Pancreas (tissue), 10 donors: ENCODE results near the gene NBPF9. TPM values are rescaled to one million over a fixed set of nuclear protein-coding genes. Genes with fewer than 3 reads are reported as not detected.
"Not testable (repeated sequence)": the region's sequence is repeated elsewhere in the genome, so short reads cannot be mapped to it uniquely, and the experiment has no call there.

Experiments
- ATAC-seq, 4 donors: fragments of 200-7000 bp; cut with Tn5 transposase; one replicate each; pipeline versions ENCODE4 v1.8.0 to v1.9.1; 2020; ENCODE audit warnings: mild to moderate bottlenecking in 4 of 4, moderate library complexity in 4 of 4
- DNase-seq, 6 donors: peaks; one replicate each; pipeline ENCODE4 v3.0.0-alpha.2; 2020
- FAIRE-seq: peaks from 2 replicates; lab custom pipeline; 2012; peaks lifted over from hg19 to GRCh38; lab: Jason Lieb, UNC
- H3K27ac ChIP-seq, 4 donors: fragments of 200-600 bp; sonication (generic); 1 replicate in 3 of 4; 2 replicates in 1 of 4; pipeline versions ENCODE4 v1.5.0 to v1.8.0; 2020
- H3K27me3 ChIP-seq, 4 donors: fragments of 200-600 bp; one replicate each; pipeline ENCODE4 v1.8.0; 2021
- H3K36me3 ChIP-seq, 3 donors: fragments of 200-600 bp; sonication (generic) in 1 of 3; one replicate each; pipeline versions ENCODE4 v1.5.0 to v1.8.0; 2020 to 2021
- H3K4me1 ChIP-seq, 3 donors: fragments of 200-600 bp; one replicate each; pipeline ENCODE4 v1.8.0; 2021
- H3K4me3 ChIP-seq, 4 donors: fragments of 200-600 bp; sonication (generic) in 2 of 4; one replicate each; pipeline versions ENCODE4 v1.5.0 to v1.8.0; 2020 to 2021
- H3K9me3 ChIP-seq, 4 donors: fragments of 200-600 bp; one replicate each; pipeline ENCODE4 v1.8.0; 2021
- WGBS, 2 donors: extraction: QIAGEN DNeasy Blood & Tissue Kit; methylation state at CpG; one replicate each; pipeline ENCODE4 v1.1.7; 2013; 5-methylcytosine and 5-hydroxymethylcytosine counted together
- intact Hi-C, 3 donors: fragments of 100-400 bp; cut with DNase I; formaldehyde crosslinking; loops; one replicate each; pipeline versions ENCODE4 v1.11.1 to v1.14.2; 2022
- polyA plus RNA-seq, 2 donors: library from polyadenylated mRNA; stranded (reverse); fragments of 200-250 nt; gene quantifications; one replicate each; pipeline ENCODE4 v1.2.3, GENCODE V29; 2013
- total RNA-seq, 6 donors: library from RNA; stranded (reverse); fragmentation: NEBNext Ultra II Directional in 4 of 6; extraction: Animal tissue kit (Norgen Biotek cat#: 25700) in 4 of 6; gene quantifications; one replicate each; pipeline versions ENCODE4 v1.2.1 to v1.2.4, GENCODE V29; 2021 to 2023
- donor health status: healthy with polysubstance abuse.
- donor health status: DM: no; HTN: no; CAD: no; lungs with moderate emphysema.
- donor health status: DM: no; HTN: no; CAD: no.
- donor health status: control.
- donor health status: control.
- donor health status: Bipolar disorder and iron deficiency.
- donor health status: DM: yes; HTN: yes; CAD: no.
- donor health status: DM: no; HTN: no; CAD: no.
- donor health status: DM: no; HTN: no; CAD: no.
- donor health status: DM: yes; HTN: yes; CAD: no.

NBPF9 gene
- 10 to 100 TPM in 3 of 6 donors, 1 to 10 TPM in 3; 6.6 to 17.8 (median 10.2) TPM for total RNA-seq
- 10 to 100 TPM; 11.4 to 13.4 TPM for polyA plus RNA-seq

GRCh38 chr1:149103109-149104081, at the start of gene NBPF9:
NBPF9 (minus strand) TSS chr1:149103551; CDS start chr1:149082139, 21,412 bp downstream.
- H3K4me1 ChIP-seq, FAIRE-seq, intact Hi-C loops, H3K27me3 ChIP-seq, H3K36me3 ChIP-seq, H3K9me3 ChIP-seq: not testable (repeated sequence)
- DNase-seq (peak; percentile 45 to 82 (median 67)), ATAC-seq (peak; percentile 98 to 99 (median 99))
- H3K4me3 ChIP-seq, result peak within 1 kb of the TSS in 3 of 4 donors; percentile 33 to 51 (median 40)
- peak within 1 kb of the TSS in 2 of 4 donors; percentile 64 to 69 for H3K27ac ChIP-seq
- 0% methylated on average over 23 to 38 of the region's 85 CpGs for WGBS, 2 donors

- ATAC-seq, H3K27me3 ChIP-seq, H3K4me3 ChIP-seq, DNase-seq, FAIRE-seq, H3K4me1 ChIP-seq, H3K27ac ChIP-seq, H3K36me3 ChIP-seq, H3K9me3 ChIP-seq, intact Hi-C loops: not testable (repeated sequence)
- 84 to 90% methylated on average over 3 to 4 of the region's 4 CpGs for WGBS, 2 donors
Observed at GRCh38 chr1:149149909-149150308, 46.6 kb upstream of the NBPF9 start.

- FAIRE-seq, DNase-seq, H3K27me3 ChIP-seq, H3K4me1 ChIP-seq, intact Hi-C loops, H3K27ac ChIP-seq, H3K4me3 ChIP-seq, H3K9me3 ChIP-seq, H3K36me3 ChIP-seq, ATAC-seq: not testable (repeated sequence)
- 90 to 92% methylated on average over 2 of the region's 2 CpGs for WGBS, 2 donors
Observed at GRCh38 chr1:149137585-149137984, 34.2 kb upstream of the NBPF9 start.

GRCh38 chr1:149130938-149131337, 27.6 kb upstream of the NBPF9 start:
- H3K4me3 ChIP-seq, H3K36me3 ChIP-seq, ATAC-seq, H3K27ac ChIP-seq, intact Hi-C loops, H3K27me3 ChIP-seq, H3K9me3 ChIP-seq, H3K4me1 ChIP-seq, DNase-seq, FAIRE-seq: not testable (repeated sequence)
- WGBS, 2 donors, result 71 to 84% methylated on average over 6 to 7 of the region's 7 CpGs

GRCh38 chr1:149129245-149129644, 25.9 kb upstream of the NBPF9 start:
- intact Hi-C loops, FAIRE-seq, H3K4me3 ChIP-seq, H3K27me3 ChIP-seq, DNase-seq, H3K9me3 ChIP-seq, H3K27ac ChIP-seq, H3K36me3 ChIP-seq, ATAC-seq, H3K4me1 ChIP-seq: not testable (repeated sequence)
- WGBS, 2 donors, result no CpG with 5 or more reads among the region's 17 CpGs

- H3K9me3 ChIP-seq, H3K36me3 ChIP-seq, DNase-seq, H3K4me1 ChIP-seq, H3K27ac ChIP-seq, H3K4me3 ChIP-seq, FAIRE-seq, ATAC-seq, intact Hi-C loops, H3K27me3 ChIP-seq: not testable (repeated sequence)
- WGBS, 2 donors, result 77 to 79% methylated on average over 5 of the region's 6 CpGs
Observed at GRCh38 chr1:149126555-149127145, 23.3 kb upstream of the NBPF9 start.

- H3K27me3 ChIP-seq, intact Hi-C loops, H3K27ac ChIP-seq, FAIRE-seq, H3K9me3 ChIP-seq, H3K4me1 ChIP-seq, H3K36me3 ChIP-seq: not testable (repeated sequence)
- 1 to 2% methylated on average over 8 to 9 of the region's 15 CpGs for WGBS, 2 donors
- DNase-seq, result peak in 4 of 6 donors; percentile 4 to 23 (median 12)
- H3K4me3 ChIP-seq, result peak overlapping the region in 1 of 4 donors; percentile 25
- ATAC-seq, result peak; percentile 60 to 84 (median 75)
Observed at GRCh38 chr1:149123948-149124926, 20.9 kb upstream of the NBPF9 start.

GRCh38 chr1:149112828-149113227, 9.5 kb upstream of the NBPF9 start:
- not testable (repeated sequence) for DNase-seq, H3K27me3 ChIP-seq

GRCh38 chr1:149110343-149110742, 7.0 kb upstream of the NBPF9 start:
- H3K27me3 ChIP-seq, H3K4me1 ChIP-seq, H3K36me3 ChIP-seq, intact Hi-C loops, FAIRE-seq, H3K4me3 ChIP-seq, DNase-seq, H3K27ac ChIP-seq, ATAC-seq, H3K9me3 ChIP-seq: not testable (repeated sequence)
- WGBS, 2 donors, result 55 to 67% methylated on average over 1 of the region's 2 CpGs

More at GRCh38 chr1:149112828-149113227, 9.5 kb upstream of the NBPF9 start:
- H3K27ac ChIP-seq, FAIRE-seq, ATAC-seq, H3K4me1 ChIP-seq, H3K4me3 ChIP-seq, intact Hi-C loops, H3K36me3 ChIP-seq, H3K9me3 ChIP-seq: not testable (repeated sequence)
- WGBS, 2 donors, result 54 to 65% methylated on average over 1 of the region's 3 CpGs

- peak in 1 of 6 donors; percentile 17 for DNase-seq
- H3K27ac ChIP-seq, FAIRE-seq, H3K27me3 ChIP-seq, H3K36me3 ChIP-seq, intact Hi-C loops, H3K4me1 ChIP-seq, H3K9me3 ChIP-seq: not testable (repeated sequence)
- WGBS, 2 donors, result 0% methylated on average over 5 to 8 of the region's 16 CpGs
- peak; percentile 68 to 90 (median 76) for ATAC-seq
- H3K4me3 ChIP-seq, result peak overlapping the region in 2 of 4 donors; percentile 40 to 51
Observed at GRCh38 chr1:149102574-149102973, 777 bp downstream of the NBPF9 start.

GRCh38 chr1:149098276-149098675, 5.1 kb downstream of the NBPF9 start:
- H3K27ac ChIP-seq, intact Hi-C loops, H3K4me1 ChIP-seq, FAIRE-seq, H3K27me3 ChIP-seq, H3K9me3 ChIP-seq, H3K36me3 ChIP-seq, ATAC-seq, H3K4me3 ChIP-seq, DNase-seq: not testable (repeated sequence)
- 86 to 89% methylated on average over 6 of the region's 8 CpGs for WGBS, 2 donors
